IPS-18c (cell line): ENCODE measurements around the gene C1orf87.

Source experiments
- H3K4me3 ChIP-seq: 2 replicates; pipeline ENCODE4 v1.7.0; 2013; ENCODE audit warnings: low read depth, mild to moderate bottlenecking, low read length, moderate library complexity; ENCODE audit not compliant: insufficient read depth
- H3K9me3 ChIP-seq: one replicate; pipeline ENCODE4 v1.6.1; 2013; ENCODE audit warnings: mild to moderate bottlenecking, low read length, moderate library complexity; ENCODE audit not compliant: control insufficient read depth, insufficient read depth

C1orf87 gene

DNA sequence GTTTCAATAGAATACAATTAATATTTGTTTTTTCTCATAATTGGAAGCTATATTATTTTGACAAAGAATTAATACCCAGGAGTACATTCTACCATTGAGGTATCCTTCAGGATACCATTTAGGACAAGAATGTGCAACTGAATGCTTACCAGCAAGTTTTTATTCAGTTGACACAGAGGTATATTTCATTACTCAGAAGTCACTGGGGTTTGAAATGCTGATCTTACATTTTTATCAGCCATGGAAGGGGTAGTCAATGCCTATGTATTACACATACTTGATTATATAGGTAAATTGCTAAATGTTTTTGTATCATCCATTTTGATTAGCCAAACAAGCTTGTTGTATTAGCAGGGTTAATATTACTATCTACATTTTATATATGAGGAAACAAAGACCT lies 48.0 kb downstream of the C1orf87 start:
- Histone ChIP-seq H3K4me3 (no peak overlapping the region), H3K9me3 (no peaks in the 10 kb centered on the region)

DNA sequence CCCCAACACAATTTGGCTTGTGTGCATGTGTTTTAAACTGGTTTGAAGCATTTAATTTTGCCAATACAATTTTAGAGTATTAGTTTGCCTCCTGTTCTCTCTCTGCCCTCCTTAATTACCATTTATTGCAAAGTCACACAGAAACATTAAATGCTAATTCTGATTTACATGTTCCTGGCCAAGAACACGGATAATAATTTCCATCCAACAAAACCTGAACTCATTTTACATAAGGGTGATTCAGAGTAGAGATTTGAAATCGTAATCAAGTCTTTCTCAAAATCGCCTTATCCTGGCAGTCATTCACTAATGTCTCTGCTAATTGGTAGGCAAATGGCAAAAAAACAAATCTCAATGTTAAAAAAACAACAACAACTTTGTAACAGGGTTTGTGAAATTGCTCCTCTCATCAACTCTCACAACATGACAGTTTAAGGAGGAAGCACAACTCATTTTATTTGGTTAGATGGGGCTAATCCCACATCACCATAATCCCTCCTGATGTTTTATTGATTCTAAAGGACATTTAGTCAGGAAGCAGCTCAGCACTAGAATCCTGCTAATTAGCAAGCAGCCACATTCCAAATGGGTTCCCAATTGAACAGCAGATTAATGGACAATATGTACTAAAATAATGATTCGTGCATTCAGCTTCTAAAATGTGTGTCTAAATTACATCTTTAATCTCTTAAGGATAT lies 55.9 kb downstream of the C1orf87 start:
- Histone ChIP-seq H3K9me3 (no peaks in the 10 kb centered on the region), H3K4me3 (no peak overlapping the region)

DNA sequence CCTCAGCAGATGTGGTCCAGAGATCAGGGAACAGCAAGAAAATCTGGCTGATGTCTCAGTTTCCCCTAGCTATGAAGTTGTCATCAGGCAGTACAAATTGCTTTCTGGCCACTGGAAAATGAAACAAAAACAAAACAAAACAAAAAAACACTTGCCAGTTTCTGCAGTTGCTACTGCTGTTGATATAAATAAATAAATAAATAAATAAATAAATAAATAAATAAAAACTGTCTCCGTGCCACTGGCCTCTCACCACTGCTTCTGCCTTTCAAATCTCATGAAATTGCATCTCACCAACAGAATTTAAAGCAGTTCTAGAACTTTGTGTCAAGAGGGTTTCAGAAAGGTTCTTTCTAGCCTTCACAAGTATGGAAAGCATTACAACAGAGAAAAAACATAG lies 62.9 kb downstream of the C1orf87 start:
- H3K4me3 ChIP-seq: no peak overlapping the region
- H3K9me3 ChIP-seq: no peaks in the 10 kb centered on the region

DNA sequence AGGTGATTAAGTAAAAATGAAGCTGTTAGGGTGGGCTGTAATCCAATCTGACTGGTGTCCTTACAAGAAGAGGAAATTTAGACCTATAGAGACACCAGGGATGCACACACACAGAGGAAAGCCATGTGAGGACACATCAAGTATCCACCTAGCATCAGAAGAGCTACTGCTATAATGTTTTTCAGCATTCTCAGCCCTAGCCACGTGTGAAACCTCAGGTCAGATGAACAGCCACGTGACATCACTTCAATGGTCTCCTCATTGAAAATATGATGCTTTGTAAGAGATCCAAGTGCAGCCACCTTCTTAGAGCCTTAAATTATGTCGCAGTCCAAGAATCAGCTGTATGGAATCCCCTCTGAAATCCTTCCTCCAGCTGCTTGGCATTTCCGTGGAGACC lies 65.1 kb downstream of the C1orf87 start:
- Histone ChIP-seq H3K4me3 (no peak overlapping the region), H3K9me3 (no peaks in the 10 kb centered on the region)

DNA sequence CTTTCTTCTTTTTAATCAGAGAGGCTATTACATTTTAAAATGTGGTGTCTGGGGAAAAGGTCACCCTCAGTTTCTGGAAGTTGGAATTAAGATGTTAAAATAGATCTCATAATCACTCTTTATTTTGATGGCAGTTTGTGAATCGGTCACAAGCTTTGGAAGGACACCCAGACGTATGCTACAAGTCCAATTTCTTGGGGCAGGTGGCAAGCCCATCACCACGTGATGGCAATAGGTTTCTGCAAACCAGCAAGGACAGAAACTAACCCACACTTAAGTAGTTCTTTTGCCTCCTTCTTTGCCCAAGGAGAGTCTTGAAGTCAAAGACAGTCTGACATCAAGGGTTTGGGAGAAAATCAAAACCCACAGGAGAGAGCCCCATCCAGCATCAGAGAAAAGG lies 72.9 kb downstream of the C1orf87 start:
- Histone ChIP-seq H3K4me3 (no peak overlapping the region), H3K9me3 (peaks cover 2% of the 10 kb centered on the region)

DNA sequence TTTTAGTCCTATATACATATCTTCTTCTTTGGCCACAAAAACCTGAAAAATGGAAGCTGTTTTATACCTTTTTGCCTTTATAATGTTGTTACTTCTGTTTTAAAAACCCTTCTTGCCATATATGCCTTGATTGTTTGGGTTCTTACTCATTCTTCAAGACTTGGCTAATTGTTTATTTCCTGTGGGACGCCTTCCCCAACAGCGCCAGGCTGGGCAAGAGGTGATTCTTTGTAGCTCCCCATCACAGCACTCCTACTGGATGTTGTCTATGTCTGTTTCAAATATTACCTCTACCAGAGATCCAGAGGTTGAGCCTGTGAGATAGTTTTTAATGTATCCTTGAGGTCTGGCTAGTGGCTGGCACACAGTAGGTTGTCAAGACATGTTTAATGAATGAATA lies 73.8 kb downstream of the C1orf87 start:
- H3K9me3 ChIP-seq: peaks cover 2% of the 10 kb centered on the region
- H3K4me3 ChIP-seq: no peak overlapping the region

DNA sequence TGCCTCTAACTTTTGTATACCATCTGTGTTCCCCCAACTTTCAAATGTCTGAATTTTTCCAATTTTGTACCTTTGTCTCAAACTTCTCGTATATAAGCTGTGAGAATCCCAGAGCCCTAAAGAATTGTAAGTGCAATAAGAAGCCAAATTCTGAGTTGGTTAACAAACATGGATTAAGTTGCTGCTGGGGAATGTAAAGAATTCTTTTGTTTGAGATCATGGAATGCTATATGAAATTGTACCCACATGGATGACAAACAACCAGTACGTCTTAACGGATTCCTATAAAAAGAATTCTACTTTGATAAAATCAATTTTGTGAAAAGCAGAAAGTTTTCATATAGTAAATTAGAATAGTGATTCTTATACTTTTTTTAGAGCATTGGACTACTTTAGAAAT lies 74.6 kb downstream of the C1orf87 start:
- no peak overlapping the region for H3K4me3 ChIP-seq
- peaks cover 2% of the 10 kb centered on the region for H3K9me3 ChIP-seq

DNA sequence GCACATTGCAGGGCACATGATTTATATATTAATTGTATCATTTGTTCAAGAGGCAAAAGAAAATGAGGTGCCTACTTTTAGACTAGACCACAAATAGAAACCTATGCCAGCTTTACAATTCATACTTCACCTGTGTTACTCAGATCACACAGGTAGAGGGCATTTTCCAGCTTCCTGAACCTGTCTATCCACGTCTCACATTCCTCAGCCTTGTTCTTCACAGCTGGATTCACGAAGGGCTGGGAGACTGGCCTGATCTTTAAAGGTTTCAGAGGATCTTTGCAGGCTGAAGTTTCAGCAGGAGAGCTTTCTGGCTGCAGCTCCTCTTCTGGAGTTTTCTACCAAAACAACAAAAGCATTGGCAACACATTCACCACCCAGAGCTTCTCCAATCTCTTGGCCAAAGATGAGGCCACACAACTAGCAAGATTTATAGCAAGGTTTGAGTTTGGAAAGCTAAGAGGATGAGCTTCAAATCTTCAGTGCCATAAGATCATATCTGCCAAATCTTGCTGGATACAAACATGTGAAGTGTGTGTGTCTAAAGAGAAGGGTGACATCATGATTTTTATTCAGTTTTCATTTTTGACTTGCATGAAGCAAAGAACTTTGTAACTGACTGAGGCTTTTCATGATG lies 76.0 kb downstream of the C1orf87 start:
- H3K4me3 ChIP-seq: no peak overlapping the region
- H3K9me3 ChIP-seq: peaks cover 2% of the 10 kb centered on the region

DNA sequence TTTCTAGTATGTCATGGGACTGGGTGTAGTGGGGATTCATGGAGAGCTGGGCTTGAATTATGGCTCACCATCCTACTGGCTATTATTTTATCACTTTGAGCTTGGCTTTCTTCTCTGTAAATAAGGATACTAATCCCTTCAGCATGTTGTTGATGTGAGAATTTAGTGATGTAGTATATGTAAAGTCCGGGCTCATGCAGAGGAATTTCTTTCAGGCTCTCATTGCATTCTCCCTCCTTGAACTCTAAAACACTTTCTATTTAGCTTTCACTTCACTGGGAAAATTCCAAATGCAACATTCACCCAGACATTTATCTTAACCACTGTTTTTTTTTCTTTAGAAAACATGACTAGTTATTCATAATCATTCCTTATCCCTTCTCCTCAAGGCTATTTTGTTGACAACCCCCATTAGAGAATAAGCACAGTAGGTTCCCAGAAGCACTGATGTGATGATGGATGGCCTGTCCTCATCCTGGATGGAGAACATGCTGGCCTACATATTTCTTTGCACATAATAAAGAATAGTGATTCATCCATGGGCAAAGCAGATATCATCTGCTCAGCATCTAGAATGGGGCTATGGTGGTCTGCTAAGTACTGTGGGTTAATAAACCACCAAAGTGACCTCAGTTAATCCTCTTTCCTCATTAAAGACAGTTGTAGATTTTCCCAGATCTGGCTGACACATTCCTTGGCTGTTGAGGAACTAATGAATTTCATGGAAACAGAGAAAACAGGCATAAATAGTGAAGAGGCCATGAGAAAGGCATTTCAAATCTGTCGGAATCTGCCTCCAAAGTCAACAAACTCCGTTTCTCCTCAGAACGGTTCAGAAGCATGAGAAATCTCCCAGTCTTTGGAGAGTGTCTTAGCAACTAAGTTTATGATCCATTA lies 79.0 kb downstream of the C1orf87 start:
- no peak overlapping the region for H3K4me3 ChIP-seq
- H3K9me3 ChIP-seq: no peaks in the 10 kb centered on the region

DNA sequence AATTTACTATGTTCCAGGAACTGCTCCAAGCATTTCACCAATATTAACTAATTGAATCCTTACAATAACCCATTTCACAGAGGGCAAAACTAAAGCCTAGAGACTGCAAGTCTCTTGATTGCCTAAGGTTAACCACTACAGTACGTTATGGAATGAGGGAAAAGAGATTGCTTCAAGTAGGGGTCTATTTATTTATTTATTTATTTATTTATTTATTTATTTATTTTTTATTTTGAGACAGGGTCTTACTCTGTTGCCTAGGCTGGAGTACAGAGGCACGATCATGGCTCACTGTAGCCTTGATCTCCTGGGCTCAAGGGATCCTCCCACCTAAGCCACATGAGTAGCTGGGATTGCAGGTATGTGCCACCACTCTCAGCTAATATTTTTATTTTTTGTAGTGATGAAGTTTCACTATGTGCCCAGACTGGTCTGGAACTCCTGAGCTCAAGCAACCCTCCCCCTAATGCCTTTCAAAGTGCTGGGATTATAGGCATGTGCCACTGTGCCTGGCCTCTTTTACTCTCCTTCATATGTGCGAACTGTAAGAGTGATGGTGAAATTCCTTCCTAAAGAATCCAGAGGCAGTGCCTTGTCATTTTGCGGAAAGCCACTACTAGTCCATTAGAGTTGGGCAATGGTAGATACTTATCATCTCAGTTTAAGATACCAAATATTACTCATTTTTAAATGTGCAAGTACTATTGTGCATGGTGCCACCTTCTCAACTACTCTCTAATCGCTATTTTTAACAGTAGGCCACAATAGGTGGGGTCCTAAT lies 81.3 kb downstream of the C1orf87 start:
- no peaks in the 10 kb centered on the region for H3K9me3 ChIP-seq
- H3K4me3 ChIP-seq: no peak overlapping the region

DNA sequence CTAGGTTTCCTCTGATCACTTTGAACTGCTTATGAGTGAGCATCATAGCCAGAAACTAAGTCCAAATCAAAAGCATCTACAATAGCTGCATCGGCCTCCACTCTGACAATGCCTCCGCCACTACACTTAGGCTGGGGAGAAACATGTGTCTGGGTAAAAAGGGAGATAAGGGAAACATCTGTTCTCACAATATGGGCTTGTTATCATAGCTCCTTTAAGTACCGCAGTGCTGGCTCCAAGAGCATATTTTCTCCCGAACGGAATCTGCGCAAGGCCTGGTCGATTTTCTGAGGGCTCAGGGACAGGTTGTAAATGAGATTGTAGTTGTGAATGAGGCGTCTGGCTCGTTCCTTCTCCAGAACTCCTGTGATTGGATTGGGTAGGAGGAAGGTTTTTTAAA lies 83.1 kb downstream of the C1orf87 start:
- Histone ChIP-seq H3K9me3 (no peaks in the 10 kb centered on the region), H3K4me3 (no peak overlapping the region)

DNA sequence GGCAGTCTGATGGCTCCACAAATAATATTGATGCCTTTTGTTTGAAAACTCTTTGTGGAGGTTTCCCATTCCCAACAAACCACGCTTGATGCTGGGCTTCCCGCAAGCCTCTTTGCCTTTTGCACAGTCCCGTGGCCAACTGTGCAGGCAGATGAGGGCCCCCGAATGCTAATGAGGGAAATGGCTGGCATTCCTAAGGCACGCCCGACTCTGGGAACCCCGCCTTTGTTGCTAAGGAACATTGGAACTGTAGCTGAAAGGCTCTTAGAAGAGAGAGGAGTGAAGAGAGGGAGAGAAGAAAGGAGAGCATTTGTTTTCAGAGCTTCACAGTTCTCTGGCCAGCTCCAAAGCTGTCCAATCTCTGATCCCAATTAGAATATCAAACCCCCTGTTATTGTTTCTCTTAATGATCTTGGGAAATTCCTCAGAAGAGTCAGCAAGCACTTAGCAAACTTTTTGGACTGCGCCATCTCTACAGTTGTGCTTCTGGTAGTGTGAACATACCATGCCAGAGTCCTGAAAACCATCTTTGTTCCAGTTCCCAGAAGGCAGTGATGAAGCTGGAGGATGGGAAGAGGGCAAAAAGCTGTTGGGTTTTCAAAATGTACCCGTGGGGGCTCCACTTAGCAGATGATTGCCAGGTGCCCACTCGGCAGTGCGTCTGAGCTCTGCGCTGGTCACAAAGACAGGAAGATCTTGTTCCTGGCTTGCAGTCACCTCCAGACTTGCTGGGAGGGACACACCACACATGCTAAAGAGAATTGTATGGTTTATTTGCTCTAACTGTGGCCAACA lies 86.9 kb downstream of the C1orf87 start:
- Histone ChIP-seq H3K4me3 (no peak overlapping the region), H3K9me3 (no peaks in the 10 kb centered on the region)

DNA sequence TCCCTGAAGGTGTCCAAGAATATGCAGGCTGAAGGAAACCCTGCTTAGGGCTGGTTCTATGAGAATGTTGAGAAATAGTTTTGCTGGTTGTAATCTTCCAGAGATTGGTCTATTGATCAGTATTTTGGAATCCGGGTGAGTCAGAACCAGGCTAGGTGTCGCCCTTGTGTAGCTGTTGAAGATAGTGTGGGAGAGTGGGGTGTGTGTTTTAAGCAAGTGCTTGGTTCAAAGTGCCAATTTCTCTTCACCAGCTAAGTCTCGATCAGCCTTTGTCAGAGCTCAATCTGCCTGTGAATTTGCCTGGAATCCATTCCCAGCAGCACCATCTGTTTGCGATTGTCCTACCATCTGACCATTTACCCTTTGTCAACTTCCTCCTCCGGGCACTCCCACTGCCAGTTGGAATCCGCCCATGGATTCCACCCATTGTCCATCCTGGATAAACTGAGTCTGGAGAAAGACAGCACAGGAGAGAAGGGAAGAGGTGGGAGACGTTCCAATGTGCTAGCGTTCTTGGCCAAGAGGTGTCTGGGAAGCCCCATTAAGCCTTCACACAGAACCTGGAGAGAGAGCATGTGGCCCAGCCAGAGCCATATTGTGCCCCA lies 87.6 kb downstream of the C1orf87 start:
- Histone ChIP-seq H3K4me3 (no peak overlapping the region), H3K9me3 (no peaks in the 10 kb centered on the region)

DNA sequence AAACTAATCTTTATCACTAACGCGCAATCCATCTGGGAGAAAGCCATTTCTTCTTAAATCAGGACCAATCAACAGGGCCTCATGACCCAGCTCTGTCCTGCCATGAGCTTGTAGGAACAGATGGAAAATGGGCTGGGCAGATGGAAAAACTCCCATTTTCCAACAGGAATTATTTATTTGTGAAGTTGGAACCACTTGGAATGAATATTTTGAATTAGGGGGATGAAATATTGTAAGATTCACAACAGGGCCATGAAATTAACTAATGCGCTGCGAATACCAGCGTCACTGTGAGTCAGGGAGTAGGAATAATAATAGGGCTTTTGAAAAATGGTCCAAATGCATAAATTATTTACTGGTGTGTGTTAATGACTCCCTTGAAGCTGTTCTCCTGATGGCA lies 93.9 kb downstream of the C1orf87 start:
- Histone ChIP-seq H3K4me3 (no peak overlapping the region), H3K9me3 (no peaks in the 10 kb centered on the region)

DNA sequence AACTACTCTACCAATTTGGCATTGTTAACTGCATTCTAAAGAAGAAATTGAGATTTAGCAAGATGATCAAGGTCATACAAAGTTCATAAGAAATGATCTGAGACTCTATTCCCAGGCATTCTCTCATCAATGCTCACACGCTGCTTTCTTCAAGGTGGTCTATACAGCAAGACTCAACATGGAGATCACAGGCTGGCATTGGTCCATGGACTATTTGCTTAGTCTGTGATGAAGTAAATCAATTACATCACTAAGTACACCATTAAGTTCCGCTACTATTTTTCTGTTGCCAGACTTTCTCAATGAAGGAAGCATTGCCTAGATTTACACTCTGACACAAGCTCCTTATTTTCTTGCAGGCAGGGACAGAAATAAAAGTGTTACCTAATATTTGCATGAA lies 95.1 kb downstream of the C1orf87 start:
- no peaks in the 10 kb centered on the region for H3K9me3 ChIP-seq
- no peak overlapping the region for H3K4me3 ChIP-seq

DNA sequence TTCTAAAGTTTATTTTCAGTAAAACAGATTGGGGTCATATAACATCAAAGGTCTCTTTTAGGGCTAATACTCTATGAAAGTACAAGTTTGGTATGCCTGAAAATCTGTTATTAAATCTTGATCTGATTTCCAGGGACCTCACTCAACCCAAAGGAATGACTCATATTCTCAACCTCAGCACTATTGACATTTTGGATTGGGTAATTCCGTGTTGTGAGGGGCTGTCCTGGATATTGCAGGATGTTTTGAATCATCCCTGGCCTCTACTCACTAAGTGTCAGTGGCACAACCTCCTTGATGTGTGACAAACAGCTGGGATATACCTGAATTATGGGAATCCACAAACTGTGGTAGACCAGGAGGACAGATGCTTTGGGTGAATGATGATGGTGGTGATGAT lies 95.5 kb downstream of the C1orf87 start:
- no peak overlapping the region for H3K4me3 ChIP-seq
- H3K9me3 ChIP-seq: no peaks in the 10 kb centered on the region
